ENCODE results near the gene NARS2.

DNA sequence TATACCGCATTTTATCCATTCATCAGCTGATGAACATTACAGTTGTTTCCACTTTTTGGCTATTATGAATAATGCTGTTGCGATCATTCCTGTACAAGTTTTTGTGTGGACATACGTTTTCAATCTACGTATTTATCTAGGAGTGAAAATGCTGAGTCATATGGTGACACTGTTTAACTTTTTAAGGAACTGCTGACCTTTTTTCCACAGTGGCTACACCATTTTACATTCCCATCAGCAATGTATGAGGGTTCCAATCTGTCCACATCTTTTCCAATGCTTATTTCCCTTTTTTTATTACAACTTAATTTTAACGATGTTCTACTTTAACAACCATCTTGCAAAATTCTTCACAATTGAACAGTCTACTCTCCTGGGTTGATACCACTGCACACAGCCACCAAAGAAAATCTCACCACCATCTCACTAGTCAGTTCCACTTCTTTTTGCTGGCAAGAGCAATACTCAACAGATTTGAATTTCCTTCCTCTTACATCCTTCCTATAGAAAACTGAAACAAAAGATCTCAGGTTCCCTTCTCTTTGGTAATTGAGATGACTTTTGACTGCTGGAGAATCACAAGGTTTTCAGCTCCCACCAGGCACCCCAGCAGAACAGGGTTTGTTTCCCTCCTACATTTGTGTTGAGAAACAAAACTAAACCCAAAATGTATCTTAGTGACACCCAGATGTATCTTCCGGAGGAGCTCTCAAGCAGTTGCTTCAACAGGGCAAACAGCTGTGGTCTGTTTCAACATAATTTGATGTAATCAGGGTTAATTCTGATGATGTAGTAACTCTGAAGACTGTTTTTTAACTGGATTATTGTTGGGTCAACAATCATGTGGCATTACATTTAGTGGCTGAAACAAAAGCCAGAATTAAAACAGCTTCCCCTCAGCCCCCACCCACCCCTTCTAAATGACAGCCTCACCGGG lies 150.1 kb downstream of the NARS2 start:
- TF ChIP-seq ZNF274 (IDR thresholded peaks at IDR 0.05; ENCODE audit: low read depth, low read length) (no peak), SUZ12 (IDR thresholded peaks at IDR 0.05; ENCODE audit: extremely low read depth, insufficient read depth, insufficient read length) (no peak), YY1 (IDR thresholded peaks at IDR 0.05; ENCODE audit: insufficient read depth, insufficient read length) (no peak)

All from NT2/D1 (cell line).